HEK293T (cell line): Measurements from ENCODE around the gene LPO.

Experiments
- ARNT ChIP-seq: fragments of 450-650 bp; IDR thresholded peaks from 2 replicates; pipeline ENCODE4 v1.6.1; 2017; ENCODE audit warnings: mild to moderate bottlenecking
- BHLHE40 ChIP-seq: fragments of 450-650 bp; IDR thresholded peaks from 2 replicates; pipeline ENCODE4 v1.6.1; 2016; ENCODE audit warnings: mild to moderate bottlenecking, moderate library complexity, borderline replicate concordance
- CTBP1 ChIP-seq: fragments of 450-650 bp; IDR thresholded peaks from 2 replicates; pipeline ENCODE4 v1.6.1; 2016; ENCODE audit warnings: borderline replicate concordance
- ELF4 ChIP-seq: fragments of 450-650 bp; IDR thresholded peaks from 2 replicates; pipeline ENCODE4 v1.6.1; 2017; ENCODE audit warnings: antibody characterized with exemption
- FOXA1 ChIP-seq: fragments of 450-650 bp; IDR thresholded peaks from 2 replicates; pipeline ENCODE4 v1.6.1; 2016; ENCODE audit warnings: mild to moderate bottlenecking
- FOXM1 ChIP-seq: fragments of 450-650 bp; IDR thresholded peaks from 2 replicates; pipeline ENCODE4 v1.6.1; 2017; ENCODE audit warnings: mild to moderate bottlenecking, borderline replicate concordance
- HDGF ChIP-seq: fragments of 450-650 bp; IDR thresholded peaks from 2 replicates; pipeline ENCODE4 v1.6.1; 2017; ENCODE audit warnings: antibody characterized with exemption, borderline replicate concordance
- LEF1 ChIP-seq: fragments of 450-650 bp; IDR thresholded peaks from 2 replicates; pipeline ENCODE4 v1.6.1; 2017; ENCODE audit warnings: mild to moderate bottlenecking, borderline replicate concordance
- NFRKB ChIP-seq: fragments of 450-650 bp; IDR thresholded peaks from 2 replicates; pipeline ENCODE4 v1.6.1; 2016; ENCODE audit warnings: mild to moderate bottlenecking, moderate library complexity
- SP1 ChIP-seq: fragments of 450-650 bp; IDR thresholded peaks from 2 replicates; pipeline ENCODE4 v1.6.1; 2017
- SUZ12 ChIP-seq: fragments of 450-650 bp; IDR thresholded peaks from 2 replicates; pipeline ENCODE4 v1.6.1; 2016; ENCODE audit warnings: mild to moderate bottlenecking
- TARDBP ChIP-seq: fragments of 450-650 bp; IDR thresholded peaks from 2 replicates; pipeline ENCODE4 v1.6.1; 2016
- ZNF384 ChIP-seq: fragments of 450-650 bp; IDR thresholded peaks from 2 replicates; pipeline ENCODE4 v1.6.1; 2016

DNA sequence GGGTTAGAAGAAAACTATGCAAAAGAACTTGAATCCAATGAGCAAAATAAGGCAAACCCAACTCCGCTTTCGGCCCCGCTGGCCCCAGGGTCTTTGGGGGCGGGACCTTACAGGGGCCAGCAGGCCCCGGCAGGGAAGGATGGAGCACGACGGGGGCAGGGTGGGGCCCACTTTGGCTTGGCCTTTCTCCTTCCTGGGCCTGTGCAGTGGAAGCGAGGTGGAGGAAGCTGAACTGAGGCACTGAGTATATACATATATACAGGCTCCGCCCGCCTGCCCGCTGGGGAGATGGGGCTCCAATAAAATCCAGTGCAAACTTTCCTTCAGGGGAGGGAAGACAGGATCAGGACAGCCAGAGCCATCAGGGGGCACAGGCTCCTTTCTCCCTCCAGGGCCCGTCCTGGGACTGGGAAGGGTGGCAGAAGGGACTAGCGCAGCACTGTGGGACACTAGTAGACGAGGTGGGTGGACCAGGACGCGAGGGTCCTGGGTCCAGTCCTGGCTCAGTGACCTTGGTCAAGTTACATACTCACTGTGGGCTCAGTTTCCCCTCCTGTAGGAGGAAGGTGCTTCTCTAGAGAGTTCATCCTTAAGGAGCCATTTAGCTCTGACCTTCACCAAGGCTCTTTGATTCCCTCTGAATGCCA is 63.2 kb downstream of the LPO start:
- TF ChIP-seq NFRKB = no peak
- no peak for TF ChIP-seq ELF4
- no peak for TF ChIP-seq ZNF384
- TF ChIP-seq HDGF = no peak
- no peak for TF ChIP-seq FOXA1
- no peak for TF ChIP-seq ARNT
- no peak for TF ChIP-seq CTBP1
- no peak for TF ChIP-seq FOXM1
- no peak for TF ChIP-seq TARDBP
- no peak for TF ChIP-seq LEF1
- no peak for TF ChIP-seq SP1
- no peak for TF ChIP-seq BHLHE40
- no peak for TF ChIP-seq SUZ12
